Mucosa of descending colon (tissue), 3 donors: ENCODE data around the gene TTLL3. TPM values are rescaled to one million over a fixed set of nuclear protein-coding genes. Genes with fewer than 3 reads are reported as not detected.
"Not testable (repeated sequence)": the region's sequence is repeated elsewhere in the genome, so short reads cannot be mapped to it uniquely, and the experiment has no call there.

Source experiments
- ATAC-seq: fragments of 200-7000 bp; cut with Tn5 transposase; one replicate; pipeline ENCODE4 v1.9.1; 2020; ENCODE audit warnings: mild to moderate bottlenecking, moderate library complexity
- DNase-seq, 3 donors: peaks; one replicate each; pipeline ENCODE4 v3.0.0-alpha.2; 2020
- H3K36me3 ChIP-seq: fragments of 200-600 bp; one replicate; pipeline ENCODE4 v1.8.0; 2021; ENCODE audit warnings: low read depth, mild to moderate bottlenecking
- H3K4me1 ChIP-seq: fragments of 200-600 bp; one replicate; pipeline ENCODE4 v1.8.0; 2021; ENCODE audit warnings: low read depth, mild to moderate bottlenecking
- H3K4me3 ChIP-seq: fragments of 200-600 bp; one replicate; pipeline ENCODE4 v1.8.0; 2021; ENCODE audit warnings: mild to moderate bottlenecking
- H3K9me3 ChIP-seq: fragments of 200-600 bp; one replicate; pipeline ENCODE4 v1.8.0; 2021; ENCODE audit warnings: mild to moderate bottlenecking
- CTCF ChIP-seq: fragments of 200-600 bp; IDR thresholded peaks from one replicate; pipeline ENCODE4 v1.8.0; 2022; ENCODE audit warnings: antibody characterized with exemption, mild to moderate bottlenecking
- intact Hi-C, 2 donors: fragments of 100-400 bp; cut with DNase I in 1 of 2; cut with micrococcal nuclease in 1 of 2; formaldehyde crosslinking; loops; one replicate each; pipeline versions ENCODE4 v1.11.0 to v1.11.1; 2022; cut with DNase I, micrococcal nuclease
- total RNA-seq, 3 donors: library from RNA; stranded (reverse); fragmentation: NEBNext Ultra II Directional in 2 of 3; extraction: Animal tissue kit (Norgen Biotek cat#: 25700) in 2 of 3; gene quantifications; one replicate each; pipeline versions ENCODE4 v1.2.1 to v1.2.4, GENCODE V29; 2021 to 2023
- donor health status: DM: no; HTN: no; CAD: no; lungs with moderate emphysema.
- donor health status: DM: no; HTN: no; CAD: no.
- donor health status: DM: no; HTN: yes; CAD: no.

TTLL3 gene
- total RNA-seq, 3 donors from 2014 or later: 37.0 to 63.9 (median 47.7) TPM

DNA sequence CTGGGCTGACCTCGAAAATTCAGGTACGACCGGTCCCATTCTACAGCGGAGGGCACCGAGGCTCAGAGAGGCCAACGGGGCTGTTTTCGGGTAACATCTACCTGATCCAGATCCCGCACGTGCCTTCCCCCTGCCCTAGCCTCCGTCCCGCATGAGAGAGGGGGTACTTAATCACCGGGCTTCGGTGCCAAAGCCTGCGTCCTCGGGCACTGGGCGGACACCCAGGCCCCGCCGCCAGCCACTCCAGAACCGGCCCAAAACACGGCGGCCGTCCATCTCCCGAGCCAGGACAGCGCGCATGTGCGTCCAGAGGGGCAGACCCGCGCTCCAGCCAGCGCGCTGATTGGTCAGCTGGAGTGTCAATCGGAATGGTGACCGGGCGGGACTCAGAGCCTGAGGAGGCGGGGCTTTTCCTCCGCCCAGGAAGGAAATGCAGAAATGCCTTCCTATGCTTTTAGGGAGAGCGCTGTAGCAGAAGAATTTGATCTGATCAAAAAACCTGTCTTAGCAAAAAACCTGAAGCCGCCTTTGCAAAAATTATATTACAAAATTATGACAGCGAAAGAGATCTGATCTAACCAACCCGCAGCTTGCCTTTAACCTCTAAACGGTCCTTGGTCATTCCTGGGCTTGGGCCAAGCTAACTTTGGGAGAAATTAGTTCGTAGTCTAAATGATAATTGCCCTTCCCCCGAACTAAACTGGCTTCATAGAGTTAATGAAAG lies 33.8 kb downstream of the TTLL3 start, which contains the start of gene RPUSD3:
Gene RPUSD3 (minus strand): TSS at position 294 of the 724 bp plus-strand sequence. CDS start 18 bp downstream, at position 276.
- peaks cover 7% of the 10 kb centered on the region for H3K4me1 ChIP-seq
- TF ChIP-seq CTCF: no peak

GRCh38 chr3:9846231-9846630 lies 36.2 kb downstream of the TTLL3 start:
- H3K4me1 ChIP-seq: peaks cover 7% of the 10 kb centered on the region
- no peak overlapping the region for H3K4me3 ChIP-seq
- intact Hi-C loops: no loop called here
- DNase-seq: peak in 1 of 3 donors; percentile 38
- no peaks in the 10 kb centered on the region for H3K9me3 ChIP-seq
- no peak for ATAC-seq
- H3K36me3 ChIP-seq: no peaks in the 10 kb centered on the region
- no peak for TF ChIP-seq CTCF

More for the DNA sequence above, 33.8 kb downstream of the TTLL3 start, which contains the start of gene RPUSD3:
- no peaks in the 10 kb centered on the region for H3K36me3 ChIP-seq
- intact Hi-C loops: no loop called here
- H3K9me3 ChIP-seq: no peaks in the 10 kb centered on the region
- ATAC-seq: peak; percentile 100
- peak within 1 kb of the TSS; percentile 52 for H3K4me3 ChIP-seq
- peak; percentile 98 to 99 (median 99) for DNase-seq

- DNase-seq: peak in 1 of 3 donors; percentile 41
- H3K36me3 ChIP-seq: no peaks in the 10 kb centered on the region
- peaks cover 7% of the 10 kb centered on the region for H3K4me1 ChIP-seq
- no peak overlapping the region for H3K4me3 ChIP-seq
- H3K9me3 ChIP-seq: no peaks in the 10 kb centered on the region
- TF ChIP-seq CTCF: no peak
- no peak for ATAC-seq
- intact Hi-C loops: no loop called here
Measured at GRCh38 chr3:9846931-9847488, 36.9 kb downstream of the TTLL3 start.

DNA sequence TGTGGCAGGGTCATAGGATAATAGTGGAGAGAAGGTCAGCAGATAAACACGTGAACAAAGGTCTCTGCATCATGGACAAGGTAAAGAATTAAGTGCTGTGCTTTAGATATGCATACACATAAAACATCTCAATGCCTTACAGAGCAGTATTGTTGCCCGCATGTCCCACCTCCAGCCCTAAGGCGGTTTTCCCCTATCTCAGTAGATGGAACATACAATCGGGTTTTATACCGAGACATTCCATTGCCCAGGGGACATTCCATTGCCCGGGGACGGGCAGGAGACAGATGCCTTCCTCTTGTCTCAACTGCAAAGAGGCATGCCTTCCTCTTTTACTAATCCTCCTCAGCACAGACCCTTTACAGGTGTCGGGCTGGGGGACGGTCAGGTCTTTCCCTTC lies 37.8 kb downstream of the TTLL3 start:
- H3K9me3 ChIP-seq, DNase-seq, ATAC-seq, H3K4me1 ChIP-seq, intact Hi-C loops, H3K36me3 ChIP-seq, H3K4me3 ChIP-seq: not testable (repeated sequence)

DNA sequence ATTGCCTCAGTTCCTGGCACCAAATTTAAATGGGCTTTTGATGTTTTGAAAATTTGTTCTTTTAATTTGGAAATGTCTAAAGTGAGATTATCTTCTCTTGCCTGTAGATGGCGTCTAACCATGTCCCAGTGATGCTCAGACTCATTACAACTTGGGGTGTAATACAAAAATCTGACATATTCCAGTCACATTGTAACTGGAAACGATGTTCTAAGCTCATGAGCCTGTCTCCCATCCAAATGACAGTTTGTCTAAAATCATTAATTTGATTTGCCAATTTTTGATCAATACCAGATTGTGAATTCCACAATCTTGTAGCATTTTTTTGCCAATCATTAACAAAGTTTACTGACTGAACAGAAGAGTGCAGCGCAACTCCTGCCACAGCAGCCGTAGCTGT lies 38.8 kb downstream of the TTLL3 start:
- ATAC-seq, H3K4me3 ChIP-seq, H3K4me1 ChIP-seq, intact Hi-C loops, H3K9me3 ChIP-seq, H3K36me3 ChIP-seq: not testable (repeated sequence)
- peak in 1 of 3 donors; percentile 5 for DNase-seq

GRCh38 chr3:9851383-9851782 lies 41.3 kb downstream of the TTLL3 start:
- intact Hi-C loops, H3K9me3 ChIP-seq: not testable (repeated sequence)

DNA sequence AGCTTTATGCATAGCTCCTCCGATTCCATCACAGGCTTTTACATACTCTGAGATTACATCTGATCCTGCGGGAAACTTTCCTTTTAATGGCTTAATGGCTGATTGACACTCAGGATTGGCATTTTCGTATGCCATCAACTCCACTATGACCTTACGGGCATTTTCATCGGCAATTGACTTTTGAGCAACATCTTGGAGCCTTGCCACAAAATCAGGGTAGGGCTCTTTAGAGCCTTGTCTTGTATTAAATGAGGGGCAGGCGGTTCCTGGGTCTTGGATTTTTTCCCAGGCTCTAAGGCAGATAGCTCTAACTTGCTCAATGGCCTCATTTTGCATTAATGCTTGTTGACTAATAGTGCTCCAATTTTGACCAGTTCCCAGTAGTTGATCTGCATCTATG lies 41.9 kb downstream of the TTLL3 start:
- DNase-seq: peak in 1 of 3 donors; percentile 52
- H3K4me3 ChIP-seq, intact Hi-C loops, H3K9me3 ChIP-seq, H3K4me1 ChIP-seq, H3K36me3 ChIP-seq, ATAC-seq: not testable (repeated sequence)

More at GRCh38 chr3:9851383-9851782, 41.3 kb downstream of the TTLL3 start:
- not testable (repeated sequence) for H3K4me1 ChIP-seq, ATAC-seq, H3K36me3 ChIP-seq, H3K4me3 ChIP-seq
- DNase-seq: peak in 1 of 3 donors; percentile 1
